Loucy (cell line): ENCODE data around the gene AGBL4.

Experiments used
- H2AFZ ChIP-seq: fragments of 200-600 bp; sonication (generic); 2 replicates; pipeline ENCODE4 v1.6.0; 2016; ENCODE audit warnings: antibody characterized with exemption, mild to moderate bottlenecking, low read length, moderate library complexity
- H3F3A ChIP-seq: fragments of 200-600 bp; 2 replicates; pipeline ENCODE4 v1.6.0; 2016; ENCODE audit warnings: antibody characterized with exemption, low read depth, mild to moderate bottlenecking
- H3K27me3 ChIP-seq: fragments of 200-600 bp; sonication (generic); 2 replicates; pipeline ENCODE4 v1.6.1; 2014; ENCODE audit warnings: low read length, mild to moderate bottlenecking; ENCODE audit not compliant: insufficient read depth, poor library complexity, severe bottlenecking
- H3K36me3 ChIP-seq: fragments of 200-600 bp; sonication (generic); 2 replicates; pipeline ENCODE4 v1.6.1; 2016; ENCODE audit warnings: low read length; ENCODE audit not compliant: insufficient read depth
- H3K4me1 ChIP-seq: fragments of 200-600 bp; sonication (generic); 2 replicates; pipeline ENCODE4 v1.5.1; 2014; ENCODE audit warnings: low read length, mild to moderate bottlenecking; ENCODE audit not compliant: insufficient read depth, poor library complexity, severe bottlenecking
- H3K4me2 ChIP-seq: fragments of 200-600 bp; sonication (generic); 2 replicates; pipeline ENCODE4 v1.6.0; 2014; ENCODE audit warnings: antibody characterized with exemption, low read length, low read depth, mild to moderate bottlenecking; ENCODE audit not compliant: poor library complexity, severe bottlenecking
- H3K4me3 ChIP-seq: fragments of 200-600 bp; sonication (generic); 2 replicates; pipeline ENCODE4 v1.5.1; 2014; ENCODE audit warnings: low read length, mild to moderate bottlenecking, mixed read lengths; ENCODE audit not compliant: poor library complexity, severe bottlenecking
- H3K79me2 ChIP-seq: fragments of 200-600 bp; sonication (generic); 2 replicates; pipeline ENCODE4 v1.6.1; 2014; ENCODE audit warnings: low read length; ENCODE audit not compliant: insufficient read depth
- H3K9ac ChIP-seq: fragments of 200-600 bp; sonication (generic); 2 replicates; pipeline ENCODE4 v1.6.0; 2014; ENCODE audit warnings: mild to moderate bottlenecking, low read depth, low read length, moderate library complexity; ENCODE audit not compliant: poor library complexity, severe bottlenecking
- H3K9me2 ChIP-seq: fragments of 200-600 bp; sonication (generic); replicated peaks from 2 replicates; pipeline ENCODE4 v1.6.1; 2016; ENCODE audit warnings: low read depth, low read length, mixed read lengths
- H3K9me3 ChIP-seq: fragments of 200-600 bp; sonication (generic); 2 replicates; pipeline ENCODE4 v1.6.1; 2014; ENCODE audit warnings: mild to moderate bottlenecking, antibody characterized with exemption, low read length, low read depth; ENCODE audit not compliant: insufficient read depth
- H4K20me1 ChIP-seq: fragments of 200-600 bp; sonication (generic); 2 replicates; pipeline ENCODE4 v1.6.0; 2014; ENCODE audit warnings: antibody characterized with exemption, low read length, mild to moderate bottlenecking; ENCODE audit not compliant: insufficient read depth, poor library complexity, severe bottlenecking
- EZH2phosphoT487 ChIP-seq: fragments of 200-600 bp; IDR thresholded peaks from 2 replicates; pipeline ENCODE4 v1.6.1; 2018; ENCODE audit warnings: antibody characterized with exemption, mild to moderate bottlenecking, moderate library complexity, borderline replicate concordance
- TF ChIP-seq, protein P1 (sequence below): fragments of 200-600 bp; sonication (generic); conservative IDR thresholded peaks from 2 replicates; pipeline ENCODE4 v1.5.1; 2014; ENCODE audit warnings: mild to moderate bottlenecking, antibody characterized with exemption, low read length

Gene AGBL4

DNA sequence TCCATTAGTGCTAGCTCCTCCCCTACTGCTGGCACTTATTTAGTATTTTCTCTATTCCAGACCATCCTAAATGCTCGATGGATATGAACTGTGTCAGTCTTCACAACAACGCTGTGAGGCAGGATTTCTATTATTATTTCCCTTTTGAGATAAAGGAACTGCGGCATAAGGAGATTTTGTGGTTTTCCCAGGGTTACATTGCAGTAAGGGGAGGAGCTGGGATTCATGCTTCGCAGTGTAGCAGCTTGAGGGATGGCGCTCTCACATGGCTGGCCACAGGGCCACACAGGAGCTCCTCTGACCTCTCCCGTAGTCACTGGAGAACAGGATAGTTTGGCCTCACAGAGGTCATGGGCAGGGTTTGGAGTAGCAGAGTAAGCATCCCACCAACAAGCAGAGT is 1364.0 kb downstream of the AGBL4 start:
- Histone ChIP-seq H3F3A (no peaks in the 10 kb centered on the region), H3K4me2 (no peak overlapping the region), H3K9me3 (no peaks in the 10 kb centered on the region), H3K4me3 (no peak overlapping the region), H3K9me2 (no peaks in the 10 kb centered on the region), H2AFZ (no peak overlapping the region), H4K20me1 (no peaks in the 10 kb centered on the region), H3K27me3 (no peaks in the 10 kb centered on the region), H3K4me1 (no peaks in the 10 kb centered on the region), H3K36me3 (no peaks in the 10 kb centered on the region), H3K79me2 (no peaks in the 10 kb centered on the region), H3K9ac (no peak overlapping the region)
- TF ChIP-seq, protein P1, sequence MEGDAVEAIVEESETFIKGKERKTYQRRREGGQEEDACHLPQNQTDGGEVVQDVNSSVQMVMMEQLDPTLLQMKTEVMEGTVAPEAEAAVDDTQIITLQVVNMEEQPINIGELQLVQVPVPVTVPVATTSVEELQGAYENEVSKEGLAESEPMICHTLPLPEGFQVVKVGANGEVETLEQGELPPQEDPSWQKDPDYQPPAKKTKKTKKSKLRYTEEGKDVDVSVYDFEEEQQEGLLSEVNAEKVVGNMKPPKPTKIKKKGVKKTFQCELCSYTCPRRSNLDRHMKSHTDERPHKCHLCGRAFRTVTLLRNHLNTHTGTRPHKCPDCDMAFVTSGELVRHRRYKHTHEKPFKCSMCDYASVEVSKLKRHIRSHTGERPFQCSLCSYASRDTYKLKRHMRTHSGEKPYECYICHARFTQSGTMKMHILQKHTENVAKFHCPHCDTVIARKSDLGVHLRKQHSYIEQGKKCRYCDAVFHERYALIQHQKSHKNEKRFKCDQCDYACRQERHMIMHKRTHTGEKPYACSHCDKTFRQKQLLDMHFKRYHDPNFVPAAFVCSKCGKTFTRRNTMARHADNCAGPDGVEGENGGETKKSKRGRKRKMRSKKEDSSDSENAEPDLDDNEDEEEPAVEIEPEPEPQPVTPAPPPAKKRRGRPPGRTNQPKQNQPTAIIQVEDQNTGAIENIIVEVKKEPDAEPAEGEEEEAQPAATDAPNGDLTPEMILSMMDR: no peak
- TF ChIP-seq EZH2phosphoT487: no peak

DNA sequence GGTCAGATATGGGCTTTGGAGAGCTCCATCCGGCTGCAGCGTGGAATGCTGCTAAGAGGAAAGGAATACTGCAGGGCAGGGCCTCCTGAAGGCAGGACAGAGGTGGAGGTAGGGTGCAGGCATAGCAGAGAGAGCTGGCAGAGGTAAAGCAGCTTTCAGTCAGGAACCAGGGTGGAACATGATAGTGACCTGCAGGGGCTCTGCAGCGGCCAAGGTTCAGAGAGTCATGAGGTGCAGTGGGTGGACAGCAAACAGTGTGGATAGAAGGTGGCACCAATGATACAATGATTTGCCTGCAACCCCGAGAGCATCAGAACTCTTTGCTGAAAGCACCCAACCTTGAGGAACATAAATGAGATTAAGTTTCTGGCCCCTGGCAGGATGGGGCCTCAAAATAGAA is 1366.3 kb downstream of the AGBL4 start:
- TF ChIP-seq EZH2phosphoT487: no peak
- TF ChIP-seq, protein P1: no peak
- Histone ChIP-seq H2AFZ (no peak overlapping the region), H3K4me1 (no peaks in the 10 kb centered on the region), H3K36me3 (no peaks in the 10 kb centered on the region), H3K9ac (no peak overlapping the region), H3F3A (no peaks in the 10 kb centered on the region), H3K4me3 (no peak overlapping the region), H3K9me3 (no peaks in the 10 kb centered on the region), H3K79me2 (no peaks in the 10 kb centered on the region), H3K4me2 (no peak overlapping the region), H3K9me2 (no peaks in the 10 kb centered on the region), H3K27me3 (no peaks in the 10 kb centered on the region), H4K20me1 (no peaks in the 10 kb centered on the region)

DNA sequence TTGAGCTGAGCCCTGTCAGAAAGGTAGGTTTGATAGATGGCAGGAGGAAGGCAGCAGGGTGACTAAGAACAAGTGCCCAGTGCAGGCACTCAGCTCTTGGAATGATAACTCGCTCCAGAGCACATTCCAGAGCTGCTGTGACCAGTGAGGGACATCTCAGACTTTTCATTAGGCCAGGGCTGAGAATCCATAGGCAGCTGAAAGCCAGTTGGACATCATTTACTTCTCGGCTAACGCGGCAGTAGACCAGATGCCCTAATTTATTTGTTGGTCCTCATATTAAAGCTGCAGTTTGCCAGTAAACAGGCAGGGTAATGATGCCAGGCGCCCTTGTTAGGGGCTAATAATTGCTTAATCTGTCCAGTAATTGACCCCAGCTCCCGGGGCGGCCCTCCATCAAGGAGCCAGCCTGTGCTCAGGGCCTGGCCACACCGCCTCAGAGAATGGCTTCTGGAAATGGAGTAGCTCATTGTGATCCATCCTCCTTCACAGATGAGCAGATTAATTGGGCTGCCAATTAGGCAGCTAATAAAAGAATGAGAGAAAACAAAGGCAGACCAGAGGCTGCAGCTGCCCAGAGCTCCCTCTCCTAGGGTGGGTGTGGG is 1369.0 kb downstream of the AGBL4 start:
- Histone ChIP-seq H4K20me1 (no peaks in the 10 kb centered on the region), H3K4me3 (no peak overlapping the region), H3K79me2 (no peaks in the 10 kb centered on the region), H3K9me2 (no peaks in the 10 kb centered on the region), H3K4me1 (no peaks in the 10 kb centered on the region), H3K9me3 (no peaks in the 10 kb centered on the region), H3F3A (no peaks in the 10 kb centered on the region), H3K9ac (no peak overlapping the region), H3K27me3 (no peaks in the 10 kb centered on the region), H2AFZ (no peak overlapping the region), H3K4me2 (no peak overlapping the region), H3K36me3 (no peaks in the 10 kb centered on the region)
- no peak for TF ChIP-seq EZH2phosphoT487
- TF ChIP-seq, protein P1: no peak
